ENCODE measurements around the gene HLA-DMB. TPM values are rescaled to one million over a fixed set of nuclear protein-coding genes. Genes with fewer than 3 reads are reported as not detected.

Gene HLA-DMB
- total RNA-seq, 1 experiment from 2014 or later: 3.3 TPM

GRCh38 chr6:32977953-32978324 is 37.1 kb upstream of the HLA-DMB start:
- peaks cover 77 to 85% of the 10 kb centered on the region in 2 experiments for H3K36me3 ChIP-seq (ENCODE audit: control insufficient read depth in 1 of 2, insufficient read depth in 2 of 2, low read length in 2 of 2)
- BruUV-seq (replicated peaks): no TSS peak
- ATAC-seq (no peak), DNase-seq (ENCODE audit: low read depth, low spot score) (no peak)
- POLR2A ChIA-PET: interaction anchor here (1.6 kb wide), 1 partner anchor 36 kb away, joined by 3 read pairs; no protein-coding TSS in a partner anchor
- no peaks in the 10 kb centered on the region for H3K27me3 ChIP-seq (ENCODE audit: insufficient read depth, low read length)
- H3K9me2 ChIP-seq (ENCODE audit: insufficient read depth): no peaks in the 10 kb centered on the region
- RAD21 ChIA-PET (ENCODE audit: low non-redundant PET in 1 of 2, low total read pairs in 2 of 2, uncharacterized antibody in 2 of 2, unreplicated experiment in 2 of 2): no interaction called here
- no peak overlapping the region for H2AFZ ChIP-seq (ENCODE audit: low read depth, low read length, poor library complexity, severe bottlenecking)
- H3K9ac ChIP-seq (ENCODE audit: low read length): no peak overlapping the region
- intact Hi-C loops (cut with micrococcal nuclease): no loop called here
- H3K79me2 ChIP-seq (ENCODE audit: insufficient read depth, low read length): peaks cover 79% of the 10 kb centered on the region
- no peaks in the 10 kb centered on the region for H3K9me3 ChIP-seq (ENCODE audit: control insufficient read depth in 1 of 2, insufficient read depth in 1 of 2, low read depth in 1 of 2, low read length in 2 of 2)
- H3K4me1 ChIP-seq (ENCODE audit: control insufficient read depth in 1 of 2, insufficient read depth in 2 of 2, low read length in 2 of 2): peaks cover 5 to 18% of the 10 kb centered on the region in 2 experiments; a peak in 3 of 4 replicates
- no peak overlapping the region for H3K27ac ChIP-seq (ENCODE audit: low read depth, low read length)
- H4K20me1 ChIP-seq (ENCODE audit: insufficient read depth): peaks cover 92% of the 10 kb centered on the region
- TF ChIP-seq POLR2AphosphoS5 (IDR thresholded peaks at IDR 0.05; ENCODE audit: low read depth, low read length): no peak
- no peak for TF ChIP-seq CTCF (IDR thresholded peaks at IDR 0.05 in 2 of 3, conservative IDR thresholded peaks at IDR 0.05 in 1 of 3; ENCODE audit: borderline replicate concordance in 1 of 3, insufficient read depth in 1 of 3, low read depth in 2 of 3, low read length in 2 of 3)
- TF ChIP-seq SRF (IDR thresholded peaks at IDR 0.05; ENCODE audit: low read depth): no peak
- TF ChIP-seq ZFX (IDR thresholded peaks at IDR 0.05): no peak
- TF ChIP-seq REST (IDR thresholded peaks at IDR 0.05; ENCODE audit: low read depth): no peak
- TF ChIP-seq FOSL1 (IDR thresholded peaks at IDR 0.05; ENCODE audit: low read depth): no peak
- TF ChIP-seq ATF3 (IDR thresholded peaks at IDR 0.05): no peak
- TF ChIP-seq POLR2A (IDR thresholded peaks at IDR 0.05; ENCODE audit: borderline replicate concordance, extremely low read depth, insufficient read depth, insufficient read length): no peak
- no peak for TF ChIP-seq EZH2phosphoT487 (IDR thresholded peaks at IDR 0.05; ENCODE audit: borderline replicate concordance)
- no peak for TF ChIP-seq MAX (IDR thresholded peaks at IDR 0.05)
- no peak for TF ChIP-seq YY1 (IDR thresholded peaks at IDR 0.05; ENCODE audit: extremely low read depth, insufficient replicate concordance, low read depth, low read length)
- CTCF ChIA-PET: no interaction called here
- H3K4me3 ChIP-seq (replicated peaks in 1 of 2; ENCODE audit: low read depth in 1 of 2, low read length in 2 of 2): no peak overlapping the region
- H3K4me2 ChIP-seq (ENCODE audit: low read length): no peak overlapping the region
